HL-60 (cell line): ENCODE measurements around the gene SLC7A6.

Experiments
- DNase-seq, 2 experiments: peaks; one replicate each; pipeline ENCODE4 v3.0.0-alpha.2; 2010 to 2020; ENCODE audit warnings: low read depth in 1 of 2, low spot score in 1 of 2
- H3K27ac ChIP-seq: fragments of 250-450 bp; sonication (Bioruptor Pico); replicated peaks from 2 replicates; pipeline ENCODE4 v1.5.1; 2020; ENCODE audit warnings: mild to moderate bottlenecking, moderate library complexity
- H3K27me3 ChIP-seq: fragments of 250-450 bp; sonication (Bioruptor Pico); 2 replicates; pipeline ENCODE4 v1.5.1; 2021; ENCODE audit warnings: mild to moderate bottlenecking, moderate library complexity; ENCODE audit not compliant: insufficient read depth, poor library complexity, severe bottlenecking
- H3K4me3 ChIP-seq: replicated peaks from 2 replicates; pipeline ENCODE4 v1.5.1; 2011; ENCODE audit warnings: mild to moderate bottlenecking, control low read depth, low read length; ENCODE audit not compliant: insufficient read depth
- CTCF ChIP-seq: IDR thresholded peaks from one replicate; pipeline ENCODE4 v1.5.1; 2011; ENCODE audit warnings: low read length, control low read depth, inconsistent platforms; ENCODE audit not compliant: insufficient read depth
- GABPA ChIP-seq: IDR thresholded peaks from 2 replicates; pipeline ENCODE4 v1.6.1; 2012; ENCODE audit warnings: low read depth
- POLR2AphosphoS5 ChIP-seq: IDR thresholded peaks from 2 replicates; pipeline ENCODE4 v1.6.1; 2012; ENCODE audit warnings: low read depth
- REST ChIP-seq: IDR thresholded peaks from 2 replicates; pipeline ENCODE4 v1.6.1; 2012; ENCODE audit warnings: low read depth; ENCODE audit not compliant: insufficient replicate concordance
- SPI1 ChIP-seq: IDR thresholded peaks from 2 replicates; pipeline ENCODE4 v1.6.1; 2012; ENCODE audit warnings: low read depth, mild to moderate bottlenecking, borderline replicate concordance

SLC7A6 gene

GRCh38 chr16:68235108-68235886 is 29.0 kb upstream of the SLC7A6 start:
- DNase-seq: no peak
- Histone ChIP-seq H3K4me3 (no peak overlapping the region), H3K27me3 (no peaks in the 10 kb centered on the region), H3K27ac (no peak overlapping the region)
- TF ChIP-seq GABPA (no peak), SPI1 (no peak), CTCF (no peak), REST (no peak), POLR2AphosphoS5 (no peak)

- Histone ChIP-seq H3K4me3 (peak within 1 kb of the TSS; percentile 45; the same call in 1 of the 2 replicates), H3K27ac (no peak within 1 kb of the TSS), H3K27me3 (no peaks in the 10 kb centered on the region)
- TF ChIP-seq POLR2AphosphoS5 (no peak), REST (no peak), GABPA (no peak), SPI1 (no peak)
- no peak for DNase-seq
These were observed 28.5 kb upstream of the SLC7A6 start, which contains the start of gene ESRP2 for GRCh38 chr16:68235887-68236136. TSS of gene ESRP2 (minus strand) at chr16:68236127. CDS start at chr16:68236045, 82 bp downstream.

GRCh38 chr16:68236137-68236825 is 28.0 kb upstream of the SLC7A6 start:
- no peak for DNase-seq
- no peak for TF ChIP-seq GABPA
- no peak for TF ChIP-seq REST
- no peak for TF ChIP-seq POLR2AphosphoS5
- no peak for TF ChIP-seq CTCF
- no peak for TF ChIP-seq SPI1
- no peaks in the 10 kb centered on the region for H3K27me3 ChIP-seq
- H3K27ac ChIP-seq: no peak overlapping the region
- H3K4me3 ChIP-seq: no peak overlapping the region
